Dermis blood vessel endothelial cell (primary cell): ENCODE measurements around the gene TMEM254. TPM values are rescaled to one million over a fixed set of nuclear protein-coding genes. Genes with fewer than 3 reads are reported as not detected.
"Not testable (repeated sequence)": the region's sequence is repeated elsewhere in the genome, so short reads cannot be mapped to it uniquely, and the experiment has no call there.

Experiments
- DNase-seq: peaks from one replicate; pipeline ENCODE4 v3.0.0; 2010
- total RNA-seq: library from RNA; depleted of rRNA; stranded (reverse); fragments of >200 nt; gene quantifications from 2 replicates; pipeline ENCODE4 v1.2.3, GENCODE V29; 2014

Gene TMEM254
- total RNA-seq, 1 donor from 2014 or later = 7.3 TPM

- no peak for DNase-seq
Measured at GRCh38 chr10:80077869-80078447, 507 bp upstream of the TMEM254 start.

DNA sequence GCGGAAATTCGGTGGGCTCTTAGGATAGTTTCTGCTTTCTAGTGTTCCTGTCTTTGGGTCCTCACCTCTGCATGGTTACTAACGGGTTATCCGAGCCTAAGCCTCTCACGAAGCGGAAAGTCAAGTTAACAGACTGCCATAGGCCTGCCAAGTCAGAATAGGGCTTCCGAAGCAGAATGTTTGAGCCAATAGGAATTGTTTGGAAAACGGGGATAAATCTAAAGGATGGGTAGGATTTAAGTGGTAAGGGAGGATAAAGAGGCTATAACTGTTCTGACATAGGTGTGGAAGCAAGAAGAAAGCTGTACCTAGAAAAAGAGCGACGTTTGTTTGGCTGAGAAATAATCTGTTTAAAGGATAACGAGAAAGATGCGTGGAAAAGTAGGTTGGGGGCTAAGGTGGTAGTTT is 851 bp downstream of the TMEM254 start:
- no peak for DNase-seq

- no peak for DNase-seq
Measured at GRCh38 chr10:80081026-80081425, 2.6 kb downstream of the TMEM254 start.

DNA sequence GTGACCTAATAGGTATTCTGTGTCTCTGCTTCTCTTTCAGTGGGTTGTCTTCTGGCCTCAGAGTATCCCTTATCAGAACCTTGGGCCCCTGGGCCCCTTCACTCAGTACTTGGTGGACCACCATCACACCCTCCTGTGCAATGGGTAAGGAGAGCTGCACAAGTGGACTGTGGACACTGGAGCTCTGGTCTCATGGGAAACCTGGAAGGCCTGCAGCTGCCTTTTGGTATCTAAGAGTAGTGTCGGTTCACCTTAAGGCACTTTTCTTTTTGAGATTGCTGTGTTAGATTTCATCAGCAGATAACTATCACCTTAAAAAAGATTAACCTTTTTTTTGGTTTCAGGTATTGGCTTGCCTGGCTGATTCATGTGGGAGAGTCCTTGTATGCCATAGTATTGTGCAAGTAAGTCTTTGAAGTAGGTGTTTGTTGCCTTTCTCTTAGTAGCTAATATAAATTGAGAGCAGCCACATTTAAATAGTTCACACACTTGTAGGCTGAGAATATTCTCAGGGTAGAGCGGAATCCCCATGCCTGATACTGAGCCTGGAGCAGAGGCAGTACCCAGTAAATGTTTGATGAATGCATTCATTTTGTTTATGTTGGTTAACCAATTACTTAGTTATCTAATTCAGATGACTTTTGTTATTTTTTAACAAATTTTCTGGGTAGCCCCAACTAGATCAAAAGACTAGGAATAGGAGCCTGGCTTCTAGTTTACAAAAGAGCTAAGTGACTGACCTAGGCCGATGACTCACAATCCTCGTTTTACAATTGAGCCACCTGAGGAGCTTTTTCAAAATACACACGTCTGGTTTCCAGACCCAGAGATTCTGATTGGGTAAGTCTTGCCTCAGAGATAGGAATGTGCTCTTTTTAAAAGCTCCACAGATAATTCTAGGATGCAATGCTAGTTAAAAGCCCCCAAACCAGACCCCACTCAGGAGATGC is 3.6 kb downstream of the TMEM254 start:
- no peak for DNase-seq

DNA sequence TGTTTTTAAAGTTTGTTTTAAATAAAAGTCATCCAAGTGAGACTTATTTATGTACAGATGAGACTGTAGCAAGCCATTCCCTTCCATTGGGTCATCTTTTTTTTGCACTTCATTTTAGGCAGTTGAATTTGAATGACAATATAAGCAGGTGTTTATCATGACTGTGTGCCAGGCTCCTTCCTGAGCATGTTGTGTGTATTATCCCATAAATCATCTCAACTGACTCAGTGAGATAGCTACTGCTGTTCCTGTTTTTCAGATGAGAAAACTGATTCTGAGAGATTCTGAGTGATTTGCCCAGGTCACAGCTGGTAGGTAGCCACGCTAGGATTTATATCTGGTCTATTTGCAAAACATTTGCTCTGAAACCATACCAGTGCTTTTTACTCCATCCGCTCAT is 11.7 kb downstream of the TMEM254 start:
- DNase-seq = no peak

DNA sequence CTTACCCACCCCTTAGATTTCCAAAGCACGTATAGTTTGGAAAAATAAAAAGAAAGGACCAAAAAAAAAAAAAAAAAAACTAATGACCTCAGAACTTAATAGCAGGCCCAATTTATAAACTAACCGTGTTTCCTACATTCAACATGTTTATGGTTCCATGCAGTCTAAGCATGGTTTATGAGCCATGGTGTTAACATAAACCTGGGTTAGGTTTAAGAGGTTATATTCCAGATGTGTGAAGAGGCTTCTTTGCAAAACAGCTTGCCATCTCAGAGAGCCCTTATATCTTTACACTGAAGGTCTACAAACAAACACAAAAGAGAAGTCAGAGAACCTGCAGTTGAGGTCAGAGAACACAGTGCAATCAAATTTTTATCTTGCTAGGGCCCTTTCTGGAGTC is 15.8 kb downstream of the TMEM254 start:
- DNase-seq = no peak

- DNase-seq = not testable (repeated sequence)
Measured at GRCh38 chr10:80098272-80098671, 19.8 kb downstream of the TMEM254 start.

DNA sequence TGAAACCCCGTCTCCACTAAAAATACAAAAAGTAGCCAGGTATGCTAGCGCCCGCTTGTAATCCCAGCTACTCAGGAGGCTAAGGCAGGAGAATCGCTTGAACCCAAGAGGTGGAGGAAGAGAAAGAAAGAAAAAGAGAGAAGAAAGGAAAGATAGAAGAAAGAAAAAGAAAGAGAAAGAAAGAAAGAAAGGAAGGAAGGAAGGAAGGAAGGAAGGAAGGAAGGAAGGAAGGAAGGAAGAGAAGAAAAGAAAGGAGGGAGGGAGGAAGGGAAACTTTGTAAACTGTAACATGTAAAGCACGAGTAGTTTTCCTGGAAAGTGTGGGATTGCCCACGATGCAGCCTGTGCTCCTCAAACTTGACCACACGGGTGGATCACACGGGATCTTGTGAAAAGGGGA is 20.8 kb downstream of the TMEM254 start:
- DNase-seq = not testable (repeated sequence)

- no peak for DNase-seq
Measured at GRCh38 chr10:80100116-80100515, 21.7 kb downstream of the TMEM254 start.

DNA sequence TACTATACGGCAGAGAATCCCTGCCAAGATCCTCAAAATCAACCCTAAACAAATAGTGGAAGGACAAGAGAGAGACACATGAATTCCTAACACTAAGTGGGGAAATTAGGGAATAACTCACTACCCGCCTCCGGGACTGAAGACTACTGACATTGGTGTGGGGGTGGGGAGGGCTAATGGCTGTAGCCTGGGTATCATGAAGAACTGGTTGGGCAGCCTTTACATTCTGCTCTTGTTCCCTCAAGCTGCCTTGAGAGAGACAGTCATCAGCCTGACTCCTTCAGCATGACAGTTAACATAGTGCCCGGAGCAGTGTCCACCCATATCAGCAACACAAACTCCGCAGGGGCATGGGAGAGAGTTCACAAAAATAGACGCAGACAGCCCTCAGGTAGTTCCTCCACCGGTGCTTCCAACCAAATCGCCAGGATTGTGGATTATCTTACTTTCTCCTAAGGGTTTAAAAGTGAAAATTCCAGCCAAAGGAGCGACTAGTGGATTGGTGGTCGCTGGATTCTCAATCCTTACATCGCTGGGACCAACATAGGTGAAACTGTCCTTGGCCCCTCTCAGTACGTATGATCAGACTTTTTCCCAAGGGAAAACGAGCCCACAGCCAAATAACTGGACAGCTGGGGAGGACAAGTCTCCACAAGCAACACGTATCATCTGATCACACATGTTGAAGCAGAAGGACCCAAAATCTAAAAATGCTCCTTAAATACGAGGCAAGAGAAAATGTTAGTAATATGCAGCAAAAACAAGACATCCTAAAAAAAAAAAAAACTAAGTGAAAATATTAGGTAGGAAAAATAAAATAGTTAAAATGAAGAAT is 22.6 kb downstream of the TMEM254 start:
- no peak for DNase-seq

DNA sequence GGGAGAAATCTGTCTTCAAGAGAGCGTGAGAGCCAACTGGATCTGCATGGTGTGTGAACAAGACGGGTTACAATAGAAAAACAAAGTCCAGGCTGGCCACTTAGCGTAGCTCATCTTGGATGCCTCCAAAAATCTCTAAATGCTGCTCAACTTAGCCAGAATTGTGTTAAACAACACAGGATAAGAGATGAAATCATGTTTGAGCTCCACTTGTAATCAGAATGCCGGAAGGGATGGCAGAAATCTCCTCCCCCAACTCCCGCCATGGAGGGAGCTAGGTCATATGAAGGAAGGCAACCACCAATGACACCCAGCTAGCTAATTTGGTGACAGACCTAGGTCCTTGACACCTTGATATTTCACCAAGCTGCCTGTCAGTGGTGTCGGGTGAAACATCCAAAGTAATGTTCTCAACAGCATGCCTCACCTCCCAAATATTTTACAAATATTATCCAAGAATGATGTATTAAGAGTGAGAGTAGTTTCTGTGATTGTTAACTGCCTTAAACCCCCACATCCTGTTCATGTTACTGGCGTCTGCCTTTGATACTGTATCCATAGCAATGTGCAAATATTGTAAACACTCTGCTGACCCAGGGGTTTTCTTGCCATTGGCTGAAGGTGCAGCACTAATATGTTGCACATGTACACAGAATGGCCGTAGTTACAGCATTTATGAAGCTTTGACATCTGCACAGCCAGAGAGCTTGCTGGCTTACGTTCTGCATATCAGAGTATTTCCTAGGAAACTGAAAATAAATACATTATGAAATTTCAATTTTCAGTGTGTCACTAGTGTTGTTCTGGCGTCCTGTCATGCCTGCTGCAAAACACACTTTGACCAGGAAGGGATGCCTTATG is 25.8 kb downstream of the TMEM254 start:
- DNase-seq = peak; percentile 18

- no peak for DNase-seq
Measured at GRCh38 chr10:80108576-80109239, 30.2 kb downstream of the TMEM254 start.

- no peak for DNase-seq
Measured at GRCh38 chr10:80110986-80111385, 32.5 kb downstream of the TMEM254 start.

GRCh38 chr10:80118669-80119068 is 40.2 kb downstream of the TMEM254 start:
- DNase-seq = no peak

DNA sequence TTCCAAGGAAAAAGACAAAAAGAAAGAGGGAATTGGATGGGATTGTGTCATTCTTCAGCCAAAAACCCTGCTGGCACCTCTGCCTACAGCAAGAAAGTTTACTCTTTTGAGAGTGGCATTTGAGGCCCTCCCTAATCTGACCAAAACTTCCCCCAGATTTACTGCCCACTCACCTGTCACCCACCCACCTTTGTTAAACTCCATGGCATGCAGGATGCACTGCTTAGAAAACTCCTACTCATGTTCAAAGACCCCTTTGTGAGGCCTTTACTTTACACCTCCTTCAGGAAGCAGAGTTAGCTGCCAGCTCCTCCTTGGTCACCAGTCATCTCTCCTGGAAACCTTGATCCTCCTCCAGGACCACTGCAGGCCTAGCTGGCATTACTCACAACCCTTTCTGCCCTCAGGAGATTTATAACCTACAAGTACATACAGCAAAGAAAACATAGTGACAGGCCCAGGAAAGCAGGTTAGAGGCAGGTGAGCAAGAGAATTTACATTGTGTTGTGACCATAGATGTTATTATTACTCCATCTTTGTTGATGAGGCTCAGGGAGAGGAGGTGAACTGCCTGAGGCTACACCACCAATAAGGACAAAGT is 43.7 kb downstream of the TMEM254 start:
- no peak for DNase-seq

GRCh38 chr10:80122746-80123145 is 44.3 kb downstream of the TMEM254 start:
- no peak for DNase-seq

GRCh38 chr10:80126876-80127275 is 48.4 kb downstream of the TMEM254 start:
- no peak for DNase-seq

- no peak for DNase-seq
Measured at GRCh38 chr10:80131499-80131901, 53.0 kb downstream of the TMEM254 start.

- peak; percentile 38 for DNase-seq
Measured at GRCh38 chr10:80132299-80133139, 54.1 kb downstream of the TMEM254 start, which contains the start of gene PLAC9. Gene PLAC9, plus strand, starts transcription at chr10:80132730. Its CDS starts 33 bp downstream, at chr10:80132763.

DNA sequence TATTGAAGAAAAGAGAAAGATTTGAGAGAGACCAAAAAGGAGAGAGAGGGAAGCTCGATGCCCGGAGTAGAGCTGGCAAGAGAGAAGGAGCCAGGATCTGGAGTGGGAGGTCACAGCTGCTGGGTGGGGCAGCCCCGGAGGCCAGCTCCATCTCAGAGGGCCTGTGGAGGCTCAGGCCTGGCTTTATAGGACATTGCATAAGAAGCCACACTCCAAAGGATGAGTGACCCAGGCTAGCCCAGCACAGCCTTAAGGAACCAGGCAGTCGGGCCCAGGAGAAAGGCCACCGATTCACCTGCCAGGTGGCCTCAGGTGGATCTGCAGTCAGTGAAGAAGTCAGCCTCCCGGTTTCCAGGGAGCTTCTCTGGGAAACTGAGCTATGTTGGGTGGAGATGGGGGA is 54.7 kb downstream of the TMEM254 start:
- no peak for DNase-seq
